Measurements from ENCODE around the gene FBN1. TPM values are rescaled to one million over a fixed set of nuclear protein-coding genes. Genes with fewer than 3 reads are reported as not detected.
A peak's percentile ranks its signal among the peaks of the same experiment; 100 is the strongest.

FBN1 gene
- total and polyA plus RNA-seq, 8 donors: 83.1 to 144 (median 94.0) TPM

GRCh38 chr15:48642795-48643194 is 2.7 kb downstream of the FBN1 start:
- DNase-seq (no peak), ATAC-seq (no peak)
- H3K4me3 ChIP-seq: peak overlapping the region; percentile 57 to 60

GRCh38 chr15:48641416-48641815 is 4.1 kb downstream of the FBN1 start:
- peaks cover 14 to 34% of the 10 kb centered on the region in 2 donors for H3K27me3 ChIP-seq
- DNase-seq (no peak), ATAC-seq (no peak)
- H3K9me3 ChIP-seq: no peaks in the 10 kb centered on the region
- no peak overlapping the region for H3K27ac ChIP-seq
- TF ChIP-seq, protein P1, sequence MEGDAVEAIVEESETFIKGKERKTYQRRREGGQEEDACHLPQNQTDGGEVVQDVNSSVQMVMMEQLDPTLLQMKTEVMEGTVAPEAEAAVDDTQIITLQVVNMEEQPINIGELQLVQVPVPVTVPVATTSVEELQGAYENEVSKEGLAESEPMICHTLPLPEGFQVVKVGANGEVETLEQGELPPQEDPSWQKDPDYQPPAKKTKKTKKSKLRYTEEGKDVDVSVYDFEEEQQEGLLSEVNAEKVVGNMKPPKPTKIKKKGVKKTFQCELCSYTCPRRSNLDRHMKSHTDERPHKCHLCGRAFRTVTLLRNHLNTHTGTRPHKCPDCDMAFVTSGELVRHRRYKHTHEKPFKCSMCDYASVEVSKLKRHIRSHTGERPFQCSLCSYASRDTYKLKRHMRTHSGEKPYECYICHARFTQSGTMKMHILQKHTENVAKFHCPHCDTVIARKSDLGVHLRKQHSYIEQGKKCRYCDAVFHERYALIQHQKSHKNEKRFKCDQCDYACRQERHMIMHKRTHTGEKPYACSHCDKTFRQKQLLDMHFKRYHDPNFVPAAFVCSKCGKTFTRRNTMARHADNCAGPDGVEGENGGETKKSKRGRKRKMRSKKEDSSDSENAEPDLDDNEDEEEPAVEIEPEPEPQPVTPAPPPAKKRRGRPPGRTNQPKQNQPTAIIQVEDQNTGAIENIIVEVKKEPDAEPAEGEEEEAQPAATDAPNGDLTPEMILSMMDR (IDR thresholded peaks at IDR 0.05): no peak
- peaks cover 0 to 23% of the 10 kb centered on the region in 2 donors for H3K4me1 ChIP-seq
- no peak overlapping the region for H3K4me3 ChIP-seq
- no peaks in the 10 kb centered on the region for H3K36me3 ChIP-seq
- intact Hi-C loops (cut with DNase I): no loop called here

More at GRCh38 chr15:48642795-48643194, 2.7 kb downstream of the FBN1 start:
- Histone ChIP-seq H3K9me3 (no peaks in the 10 kb centered on the region), H3K27me3 (peaks cover 14 to 38% of the 10 kb centered on the region in 2 donors), H3K27ac (peak overlapping the region in 1 of 2 donors; percentile 89), H3K4me1 (peaks cover 0 to 24% of the 10 kb centered on the region in 2 donors), H3K36me3 (no peaks in the 10 kb centered on the region)
- intact Hi-C loops (cut with DNase I): no loop called here
- TF ChIP-seq, protein P1 (IDR thresholded peaks at IDR 0.05): no peak

DNA sequence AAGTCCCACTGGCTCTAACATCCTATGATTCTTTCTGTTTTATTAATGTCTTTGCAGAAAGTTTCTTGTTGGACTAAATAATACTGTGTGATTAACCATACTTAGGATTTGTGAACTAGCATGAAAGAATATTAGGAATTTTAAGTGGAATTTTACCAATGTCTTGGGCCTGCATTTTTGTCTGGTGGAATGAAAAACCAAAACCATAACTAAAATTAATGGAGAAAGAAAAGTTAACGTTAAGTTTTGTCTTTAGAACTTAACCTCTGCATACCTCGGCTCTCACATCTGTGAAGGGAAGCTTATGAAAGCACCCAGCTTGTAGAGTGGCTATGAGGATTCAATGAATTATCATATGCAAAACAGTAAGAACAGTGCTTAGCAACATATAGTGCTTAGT is 6.5 kb downstream of the FBN1 start:
- TF ChIP-seq, protein P1 (IDR thresholded peaks at IDR 0.05): no peak
- ATAC-seq (no peak), DNase-seq (no peak)
- Histone ChIP-seq H3K36me3 (no peaks in the 10 kb centered on the region), H3K27ac (no peak overlapping the region), H3K9me3 (no peaks in the 10 kb centered on the region), H3K4me3 (no peak overlapping the region), H3K27me3 (peaks cover 0 to 9% of the 10 kb centered on the region in 2 donors), H3K4me1 (peaks cover 0 to under 1% of the 10 kb centered on the region in 2 donors)
- intact Hi-C loops (cut with DNase I): loop anchor here in 1 of 2 donors (5.0 kb wide), 1 partner anchor 277 kb away; no protein-coding TSS in a partner anchor

GRCh38 chr15:48637639-48638038 is 7.9 kb downstream of the FBN1 start:
- H3K27me3 ChIP-seq: no peaks in the 10 kb centered on the region
- intact Hi-C loops (cut with DNase I): loop anchor here in 1 of 2 donors (5.0 kb wide), 1 partner anchor 275 kb away; no protein-coding TSS in a partner anchor
- TF ChIP-seq, protein P1 (IDR thresholded peaks at IDR 0.05): no peak
- ATAC-seq: no peak
- no peaks in the 10 kb centered on the region for H3K9me3 ChIP-seq
- H3K36me3 ChIP-seq: no peaks in the 10 kb centered on the region
- H3K4me1 ChIP-seq: no peaks in the 10 kb centered on the region
- no peak for DNase-seq
- H3K4me3 ChIP-seq: no peak overlapping the region
- H3K27ac ChIP-seq: no peak overlapping the region

DNA sequence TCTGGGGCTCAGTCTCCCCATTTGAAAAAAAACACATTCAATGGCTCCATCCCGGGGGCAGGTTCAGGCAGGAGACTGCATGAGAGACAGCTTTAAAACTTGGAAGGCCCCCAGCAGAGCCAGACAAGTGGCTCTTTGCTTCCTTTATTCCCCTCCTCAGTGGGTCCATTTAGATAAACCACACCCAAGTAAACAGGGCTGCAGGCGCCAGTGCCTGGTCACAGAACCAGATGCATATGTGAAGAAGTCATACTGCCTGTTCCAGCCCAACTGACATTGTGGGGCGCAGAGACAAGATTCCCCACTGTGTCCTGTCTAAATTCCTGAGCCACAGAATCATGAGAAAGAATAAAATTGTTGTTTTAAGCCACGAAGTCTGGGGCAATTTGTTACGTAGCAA is 9.0 kb downstream of the FBN1 start:
- ATAC-seq: no peak
- intact Hi-C loops (cut with DNase I): loop anchor here in 1 of 2 donors (5.0 kb wide), 1 partner anchor 274 kb away; no protein-coding TSS in a partner anchor
- TF ChIP-seq, protein P1 (IDR thresholded peaks at IDR 0.05): no peak
- H3K4me1 ChIP-seq: no peaks in the 10 kb centered on the region
- H3K27me3 ChIP-seq: no peaks in the 10 kb centered on the region
- no peak overlapping the region for H3K27ac ChIP-seq
- no peaks in the 10 kb centered on the region for H3K36me3 ChIP-seq
- DNase-seq: no peak
- no peaks in the 10 kb centered on the region for H3K9me3 ChIP-seq
- H3K4me3 ChIP-seq: no peak overlapping the region
